Measurements from ENCODE around the gene RCVRN.

DNA sequence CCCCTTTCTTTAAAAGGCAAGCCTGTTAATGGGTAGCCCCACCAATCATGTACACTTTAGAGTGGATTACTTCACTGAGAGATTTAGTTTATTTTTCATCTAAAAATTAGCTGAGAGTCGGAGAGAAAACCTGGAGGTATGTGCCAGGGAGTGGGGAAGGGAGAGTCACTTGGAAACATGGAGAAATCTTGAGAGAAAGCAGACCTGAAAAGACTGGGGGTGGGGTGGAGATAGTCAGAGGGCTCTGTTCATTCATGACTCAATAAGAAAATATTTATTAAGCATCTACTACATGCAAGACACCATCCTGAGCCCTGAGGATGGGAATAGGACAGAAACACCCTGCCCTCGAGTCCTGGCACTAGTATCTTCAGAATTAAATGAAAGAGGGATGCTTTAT, 27.4 kb upstream of the RCVRN start:
- TF ChIP-seq, protein P1, sequence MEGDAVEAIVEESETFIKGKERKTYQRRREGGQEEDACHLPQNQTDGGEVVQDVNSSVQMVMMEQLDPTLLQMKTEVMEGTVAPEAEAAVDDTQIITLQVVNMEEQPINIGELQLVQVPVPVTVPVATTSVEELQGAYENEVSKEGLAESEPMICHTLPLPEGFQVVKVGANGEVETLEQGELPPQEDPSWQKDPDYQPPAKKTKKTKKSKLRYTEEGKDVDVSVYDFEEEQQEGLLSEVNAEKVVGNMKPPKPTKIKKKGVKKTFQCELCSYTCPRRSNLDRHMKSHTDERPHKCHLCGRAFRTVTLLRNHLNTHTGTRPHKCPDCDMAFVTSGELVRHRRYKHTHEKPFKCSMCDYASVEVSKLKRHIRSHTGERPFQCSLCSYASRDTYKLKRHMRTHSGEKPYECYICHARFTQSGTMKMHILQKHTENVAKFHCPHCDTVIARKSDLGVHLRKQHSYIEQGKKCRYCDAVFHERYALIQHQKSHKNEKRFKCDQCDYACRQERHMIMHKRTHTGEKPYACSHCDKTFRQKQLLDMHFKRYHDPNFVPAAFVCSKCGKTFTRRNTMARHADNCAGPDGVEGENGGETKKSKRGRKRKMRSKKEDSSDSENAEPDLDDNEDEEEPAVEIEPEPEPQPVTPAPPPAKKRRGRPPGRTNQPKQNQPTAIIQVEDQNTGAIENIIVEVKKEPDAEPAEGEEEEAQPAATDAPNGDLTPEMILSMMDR (IDR thresholded peaks at IDR 0.05): no peak
- no peak for TF ChIP-seq POLR2A (IDR thresholded peaks at IDR 0.05)

Data from testis (tissue), 2 donors.